GM21367 (cell line): ENCODE data around the gene RELL1.

Source experiments
- ATAC-seq: cut with Tn5 transposase; IDR thresholded peaks from one replicate; pipeline ENCODE4 v1.9.1; 2021; ENCODE audit not compliant: unreplicated experiment

RELL1 gene

GRCh38 chr4:37667197-37668100, 18.7 kb downstream of the RELL1 start:
- ATAC-seq = no peak

GRCh38 chr4:37666625-37667071, 19.5 kb downstream of the RELL1 start:
- no peak for ATAC-seq

- no peak for ATAC-seq
Measured at GRCh38 chr4:37665333-37666320, 20.5 kb downstream of the RELL1 start.

GRCh38 chr4:37664696-37665095, 21.5 kb downstream of the RELL1 start:
- ATAC-seq = no peak

- ATAC-seq = no peak
Measured at GRCh38 chr4:37663552-37663951, 22.6 kb downstream of the RELL1 start.

GRCh38 chr4:37662861-37663390, 23.2 kb downstream of the RELL1 start:
- ATAC-seq = no peak

- ATAC-seq = no peak
Measured at GRCh38 chr4:37662251-37662650, 23.9 kb downstream of the RELL1 start.

GRCh38 chr4:37661772-37662171, 24.4 kb downstream of the RELL1 start:
- no peak for ATAC-seq

- no peak for ATAC-seq
Measured at GRCh38 chr4:37659696-37660095, 26.5 kb downstream of the RELL1 start.

- ATAC-seq = no peak
Measured at GRCh38 chr4:37656649-37657048, 29.5 kb downstream of the RELL1 start.

GRCh38 chr4:37653601-37654000, 32.6 kb downstream of the RELL1 start:
- ATAC-seq = no peak

- ATAC-seq = peak; percentile 58
Measured at GRCh38 chr4:37652747-37653527, 33.2 kb downstream of the RELL1 start.

GRCh38 chr4:37651781-37652377, 34.3 kb downstream of the RELL1 start:
- ATAC-seq = no peak

GRCh38 chr4:37650481-37650880, 35.7 kb downstream of the RELL1 start:
- no peak for ATAC-seq

- ATAC-seq = no peak
Measured at GRCh38 chr4:37649268-37649667, 36.9 kb downstream of the RELL1 start.

- no peak for ATAC-seq
Measured at GRCh38 chr4:37648084-37648817, 37.9 kb downstream of the RELL1 start.

GRCh38 chr4:37646247-37646646, 39.9 kb downstream of the RELL1 start:
- ATAC-seq = no peak

- no peak for ATAC-seq
Measured at GRCh38 chr4:37645736-37646135, 40.4 kb downstream of the RELL1 start.

- no peak for ATAC-seq
Measured at GRCh38 chr4:37644962-37645361, 41.2 kb downstream of the RELL1 start.
